ENCODE results near the gene IQCH. TPM values are rescaled to one million over a fixed set of nuclear protein-coding genes. Genes with fewer than 3 reads are reported as not detected.

Gene IQCH
- total RNA-seq, 1 donor from 2014 or later = 2.8 TPM

DNA sequence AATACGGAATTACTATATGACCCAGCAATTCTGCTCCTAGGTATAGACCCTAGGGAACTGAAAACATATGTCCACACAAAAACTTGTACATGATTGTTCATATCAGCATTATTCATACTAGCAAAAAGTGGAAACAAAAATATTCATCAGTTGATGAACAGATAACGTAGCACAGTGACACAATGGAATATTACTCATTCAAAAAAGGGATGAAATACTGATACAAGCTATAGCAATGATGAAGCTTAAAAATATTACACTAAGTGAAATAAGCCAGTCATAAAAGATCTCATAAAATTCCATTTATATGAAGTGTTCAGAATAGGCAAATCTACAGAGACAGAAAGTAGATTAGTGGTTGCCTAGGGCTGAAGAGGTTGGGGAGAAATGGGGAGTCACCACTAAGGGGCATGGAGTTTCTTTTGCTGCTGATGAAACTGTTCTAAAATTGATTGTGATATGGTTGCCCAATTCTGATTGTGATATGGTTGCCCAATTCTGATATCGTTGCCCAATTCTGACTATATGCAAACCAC lies 276.9 kb downstream of the IQCH start:
- H3K4me3 Mint-ChIP-seq = no peak overlapping the region
- H3K27me3 Mint-ChIP-seq (ENCODE audit: low read depth) = no peaks in the 10 kb centered on the region
- H3K36me3 Mint-ChIP-seq (ENCODE audit: low read depth) = no peaks in the 10 kb centered on the region
- H3K9me3 Mint-ChIP-seq = no peaks in the 10 kb centered on the region
- TF ChIP-seq, protein P1, sequence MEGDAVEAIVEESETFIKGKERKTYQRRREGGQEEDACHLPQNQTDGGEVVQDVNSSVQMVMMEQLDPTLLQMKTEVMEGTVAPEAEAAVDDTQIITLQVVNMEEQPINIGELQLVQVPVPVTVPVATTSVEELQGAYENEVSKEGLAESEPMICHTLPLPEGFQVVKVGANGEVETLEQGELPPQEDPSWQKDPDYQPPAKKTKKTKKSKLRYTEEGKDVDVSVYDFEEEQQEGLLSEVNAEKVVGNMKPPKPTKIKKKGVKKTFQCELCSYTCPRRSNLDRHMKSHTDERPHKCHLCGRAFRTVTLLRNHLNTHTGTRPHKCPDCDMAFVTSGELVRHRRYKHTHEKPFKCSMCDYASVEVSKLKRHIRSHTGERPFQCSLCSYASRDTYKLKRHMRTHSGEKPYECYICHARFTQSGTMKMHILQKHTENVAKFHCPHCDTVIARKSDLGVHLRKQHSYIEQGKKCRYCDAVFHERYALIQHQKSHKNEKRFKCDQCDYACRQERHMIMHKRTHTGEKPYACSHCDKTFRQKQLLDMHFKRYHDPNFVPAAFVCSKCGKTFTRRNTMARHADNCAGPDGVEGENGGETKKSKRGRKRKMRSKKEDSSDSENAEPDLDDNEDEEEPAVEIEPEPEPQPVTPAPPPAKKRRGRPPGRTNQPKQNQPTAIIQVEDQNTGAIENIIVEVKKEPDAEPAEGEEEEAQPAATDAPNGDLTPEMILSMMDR (conservative IDR thresholded peaks at IDR 0.05) = no peak
- DNase-seq (ENCODE audit: low read depth, low spot score) = no peak
- no peaks in the 10 kb centered on the region for H3K4me1 Mint-ChIP-seq
- no peak overlapping the region for H3K27ac Mint-ChIP-seq (ENCODE audit: unreplicated experiment)

DNA sequence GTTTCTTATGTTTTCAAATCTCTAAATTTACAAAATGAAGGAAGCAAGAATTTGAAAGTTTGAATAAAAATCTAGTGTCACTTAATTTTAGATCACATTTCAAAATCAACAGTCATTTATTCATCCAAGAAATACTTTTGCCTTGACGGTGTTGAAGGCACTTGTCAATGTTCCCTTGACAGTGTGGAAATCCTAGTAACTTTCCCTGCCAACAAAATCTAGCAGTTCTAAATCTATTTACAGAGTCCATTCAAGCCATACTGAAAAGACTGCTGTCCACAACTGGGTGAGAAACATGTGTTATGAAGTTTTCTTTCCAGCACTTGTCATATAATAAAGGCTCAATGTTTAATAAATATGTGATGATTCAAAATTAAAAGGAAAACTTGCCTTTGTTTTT lies 279.3 kb downstream of the IQCH start:
- Mint-ChIP-seq H3K27me3 (ENCODE audit: low read depth) (no peaks in the 10 kb centered on the region), H3K36me3 (ENCODE audit: low read depth) (no peaks in the 10 kb centered on the region), H3K27ac (ENCODE audit: unreplicated experiment) (no peak overlapping the region), H3K9me3 (no peaks in the 10 kb centered on the region), H3K4me1 (no peaks in the 10 kb centered on the region), H3K4me3 (no peak overlapping the region)
- TF ChIP-seq, protein P1 (conservative IDR thresholded peaks at IDR 0.05) = no peak
- DNase-seq (ENCODE audit: low read depth, low spot score) = no peak

GRCh38 chr15:67534360-67534759 lies 279.8 kb downstream of the IQCH start:
- DNase-seq (ENCODE audit: low read depth, low spot score) = no peak
- Mint-ChIP-seq H3K27me3 (ENCODE audit: low read depth) (no peaks in the 10 kb centered on the region), H3K4me1 (no peaks in the 10 kb centered on the region), H3K4me3 (no peak overlapping the region), H3K36me3 (ENCODE audit: low read depth) (no peaks in the 10 kb centered on the region), H3K27ac (ENCODE audit: unreplicated experiment) (no peak overlapping the region), H3K9me3 (no peaks in the 10 kb centered on the region)
- TF ChIP-seq, protein P1 (conservative IDR thresholded peaks at IDR 0.05) = no peak

DNA sequence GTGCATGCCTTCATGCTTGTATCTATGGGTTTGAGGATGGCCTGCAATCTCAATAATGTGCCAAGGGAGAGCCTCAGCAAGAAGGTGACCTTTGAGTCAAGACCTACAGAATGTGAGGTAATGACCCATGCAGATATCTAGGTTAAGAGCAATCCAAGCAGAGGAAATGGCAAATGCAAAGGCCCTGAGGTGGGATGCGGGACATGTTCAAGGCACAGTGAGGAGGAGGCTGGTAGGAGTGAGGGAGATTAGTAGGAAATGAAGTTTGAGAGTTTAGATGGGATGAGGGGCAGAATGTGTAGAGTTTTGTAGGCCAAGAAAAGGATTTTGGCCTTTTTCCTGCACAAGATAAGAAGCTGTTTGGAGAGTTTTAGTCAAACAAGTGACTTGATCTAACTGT lies 283.2 kb downstream of the IQCH start:
- no peaks in the 10 kb centered on the region for H3K9me3 Mint-ChIP-seq
- TF ChIP-seq, protein P1 (conservative IDR thresholded peaks at IDR 0.05) = no peak
- no peaks in the 10 kb centered on the region for H3K36me3 Mint-ChIP-seq (ENCODE audit: low read depth)
- no peaks in the 10 kb centered on the region for H3K27me3 Mint-ChIP-seq (ENCODE audit: low read depth)
- H3K27ac Mint-ChIP-seq (ENCODE audit: unreplicated experiment) = no peak overlapping the region
- H3K4me3 Mint-ChIP-seq = peak overlapping the region; percentile 19
- no peak for DNase-seq (ENCODE audit: low read depth, low spot score)
- H3K4me1 Mint-ChIP-seq = peaks cover 12% of the 10 kb centered on the region

- H3K36me3 Mint-ChIP-seq (ENCODE audit: low read depth) = no peaks in the 10 kb centered on the region
- TF ChIP-seq, protein P1 (conservative IDR thresholded peaks at IDR 0.05) = no peak
- no peaks in the 10 kb centered on the region for H3K9me3 Mint-ChIP-seq
- no peaks in the 10 kb centered on the region for H3K27me3 Mint-ChIP-seq (ENCODE audit: low read depth)
- peak; percentile 65 for DNase-seq (ENCODE audit: low read depth, low spot score)
- peaks cover 39% of the 10 kb centered on the region for H3K4me1 Mint-ChIP-seq
- H3K27ac Mint-ChIP-seq (ENCODE audit: unreplicated experiment) = peak within 1 kb of the TSS; percentile 92
- peak within 1 kb of the TSS; percentile 99 for H3K4me3 Mint-ChIP-seq
Measured at GRCh38 chr15:67542420-67543347, 288.1 kb downstream of the IQCH start, which contains the start of gene MAP2K5. TSS of gene MAP2K5 (plus strand) at chr15:67542703. CDS start at chr15:67543336, 633 bp downstream.

Measured in neural crest cell (in vitro differentiated cells).